GM18507 (cell line): ENCODE results near the gene WNK2.

Experiments
- DNase-seq: peaks from one replicate; pipeline ENCODE4 v3.0.0; 2011; ENCODE audit warnings: low read depth; ENCODE audit not compliant: insufficient read length; ENCODE audit errors: extremely low spot score
- FAIRE-seq: peaks from 2 replicates; lab custom pipeline; 2011; peaks lifted over from hg19 to GRCh38; lab: Jason Lieb, UNC

The WNK2 gene

DNA sequence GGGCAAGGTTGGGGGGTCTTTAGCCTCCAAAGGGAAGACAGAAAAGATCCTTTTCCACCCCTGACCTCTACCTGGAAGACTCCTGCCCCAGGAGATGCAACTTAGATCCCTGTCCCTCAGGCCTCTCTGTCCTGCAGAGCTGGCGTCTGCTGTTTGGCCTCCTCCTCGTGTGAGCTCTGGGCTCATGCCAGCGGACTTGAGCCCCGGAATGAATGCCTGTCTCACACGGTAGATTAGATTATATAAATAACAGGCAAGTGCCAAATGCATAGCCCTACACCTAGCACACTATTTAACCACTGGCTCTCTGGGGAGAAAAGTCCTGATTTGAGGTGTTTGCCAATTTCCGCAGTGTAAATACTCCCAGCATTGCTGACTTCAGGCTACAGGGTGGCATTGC lies 1.4 kb upstream of the WNK2 start:
- DNase-seq (no peak), FAIRE-seq (no peak)

DNA sequence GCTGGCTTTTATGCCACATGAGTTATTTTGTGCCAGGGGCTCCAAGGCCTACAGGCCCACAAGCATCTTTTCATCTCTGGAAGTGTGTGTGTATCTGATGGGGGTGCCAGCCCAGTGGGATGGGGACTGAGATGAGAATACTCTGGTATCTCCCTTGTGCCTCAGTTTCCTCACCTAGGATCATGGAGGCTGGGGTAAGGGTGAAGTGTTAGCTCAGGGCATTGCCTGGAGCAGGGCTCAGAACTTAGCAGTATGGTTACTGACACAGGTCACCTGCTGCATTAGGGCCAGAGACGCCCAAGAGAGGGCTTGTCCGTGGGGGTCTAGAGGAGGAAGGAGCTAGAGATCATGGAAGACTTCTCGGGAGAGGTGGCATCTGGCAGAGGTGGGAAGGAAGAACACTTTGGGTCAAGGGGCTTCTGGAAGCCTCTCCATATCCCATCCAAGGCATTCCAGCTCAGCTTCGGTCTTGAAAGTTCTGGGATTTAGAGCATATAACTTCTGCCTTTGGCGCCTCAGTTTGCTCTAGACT lies 742 bp upstream of the WNK2 start:
- FAIRE-seq (no peak), DNase-seq (no peak)

DNA sequence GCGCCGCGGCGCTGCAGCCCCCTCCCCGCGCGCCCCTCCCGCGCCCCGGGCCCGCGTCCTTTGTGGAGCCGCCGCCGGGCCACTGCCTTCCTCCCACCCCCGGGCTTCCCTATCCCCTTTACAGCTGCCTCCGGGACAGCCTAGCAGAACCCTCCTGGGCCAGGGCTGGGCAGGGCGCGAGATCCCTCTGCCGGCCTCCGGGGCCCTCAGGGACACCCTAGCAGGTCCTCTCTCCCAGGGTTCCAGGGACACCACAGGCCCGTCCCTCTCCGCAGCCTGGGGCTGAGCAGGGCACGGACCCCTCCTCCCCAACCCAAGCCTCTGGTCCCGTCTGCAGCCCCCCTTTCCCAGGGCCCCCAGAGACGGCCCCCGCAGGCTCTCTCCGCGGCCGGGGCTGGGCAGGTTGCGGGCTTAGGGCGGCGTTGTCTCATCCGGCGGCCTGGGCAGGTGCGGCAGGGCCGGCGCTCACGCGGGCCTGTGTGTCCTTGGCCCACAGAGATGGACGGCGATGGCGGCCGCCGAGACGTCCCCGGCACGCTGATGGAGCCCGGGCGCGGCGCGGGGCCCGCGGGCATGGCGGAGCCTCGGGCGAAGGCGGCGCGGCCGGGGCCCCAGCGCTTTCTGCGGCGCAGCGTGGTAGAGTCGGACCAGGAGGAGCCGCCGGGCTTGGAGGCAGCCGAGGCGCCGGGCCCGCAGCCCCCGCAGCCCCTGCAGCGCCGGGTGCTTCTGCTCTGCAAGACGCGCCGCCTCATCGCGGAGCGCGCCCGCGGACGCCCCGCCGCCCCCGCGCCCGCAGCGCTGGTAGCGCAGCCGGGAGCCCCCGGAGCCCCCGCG lies 710 bp downstream of the WNK2 start:
- DNase-seq (no peak), FAIRE-seq (no peak)

DNA sequence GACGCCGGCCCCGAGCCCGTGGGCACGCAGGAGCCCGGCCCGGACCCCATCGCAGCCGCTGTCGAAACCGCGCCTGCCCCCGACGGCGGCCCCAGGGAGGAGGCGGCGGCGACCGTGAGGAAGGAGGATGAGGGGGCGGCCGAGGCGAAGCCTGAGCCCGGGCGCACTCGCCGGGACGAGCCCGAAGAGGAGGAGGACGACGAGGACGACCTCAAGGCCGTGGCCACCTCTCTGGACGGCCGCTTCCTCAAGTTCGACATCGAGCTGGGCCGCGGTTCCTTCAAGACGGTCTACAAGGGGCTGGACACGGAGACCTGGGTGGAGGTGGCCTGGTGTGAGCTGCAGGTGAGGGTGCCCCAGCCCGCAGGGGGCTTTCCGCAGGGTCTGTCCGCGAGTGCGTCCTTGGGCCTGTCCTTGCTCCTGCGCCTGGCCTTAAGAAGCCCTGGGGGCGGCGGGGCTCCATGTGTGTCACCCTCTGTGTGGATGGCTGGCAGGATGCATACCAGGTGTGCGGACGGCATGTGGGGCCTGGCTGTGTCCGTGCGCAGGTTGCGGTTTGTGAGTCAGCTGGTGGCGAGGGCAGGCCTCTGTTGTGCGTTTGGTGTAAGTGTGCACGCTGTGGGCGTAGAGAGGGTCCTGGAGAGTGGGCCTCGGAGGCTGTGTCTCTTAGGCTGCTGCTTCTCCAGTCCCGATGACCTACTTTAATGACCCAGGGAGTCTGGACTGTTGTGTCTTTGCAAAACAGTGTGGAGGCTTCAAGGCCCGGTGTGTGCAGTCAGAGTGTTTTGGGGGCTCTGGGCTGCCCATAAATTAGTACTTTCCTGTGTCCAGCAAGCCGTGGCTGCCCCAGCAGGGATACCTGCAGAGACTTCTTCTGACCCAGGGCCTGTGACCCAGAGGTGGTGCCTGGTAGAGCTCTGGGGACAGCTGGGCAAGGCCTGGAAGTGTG lies 1.6 kb downstream of the WNK2 start:
- no peak for DNase-seq
- no peak for FAIRE-seq

DNA sequence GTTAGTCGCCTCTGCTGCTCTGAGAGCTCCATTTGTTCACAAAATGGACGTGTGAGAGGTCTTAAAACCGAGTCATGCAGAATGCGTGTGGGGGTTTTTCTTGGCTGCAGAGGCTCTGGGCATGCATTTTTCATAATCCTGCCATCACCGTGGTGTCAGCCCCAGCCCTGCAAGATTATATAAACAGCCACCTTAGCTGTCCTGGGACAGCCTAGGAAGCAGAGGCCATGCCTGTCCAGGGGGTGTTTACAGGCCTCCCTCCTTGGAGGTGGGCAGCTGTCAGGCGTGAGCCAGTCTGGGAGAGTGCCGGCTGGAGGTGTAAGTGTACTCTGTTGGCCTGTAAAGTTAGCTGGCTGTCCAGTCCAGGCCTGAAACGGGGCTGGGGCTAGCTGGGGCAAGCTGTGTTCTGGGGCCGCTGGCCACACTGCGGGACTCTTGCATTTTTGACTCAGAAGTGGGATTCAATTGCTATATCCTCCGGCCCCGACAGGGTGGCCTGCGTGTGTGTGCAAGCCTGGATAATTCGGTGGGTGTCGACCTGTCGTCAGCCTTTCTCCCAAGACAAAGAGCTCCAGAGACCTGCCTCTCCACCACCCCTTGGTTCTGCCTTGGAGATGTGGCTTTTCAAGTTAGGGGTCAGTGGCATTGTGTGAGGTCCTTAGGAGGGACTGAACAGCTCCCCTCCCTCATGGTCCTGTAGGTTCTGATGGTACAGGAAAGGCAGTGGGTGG lies 2.4 kb downstream of the WNK2 start:
- FAIRE-seq (no peak), DNase-seq (no peak)

DNA sequence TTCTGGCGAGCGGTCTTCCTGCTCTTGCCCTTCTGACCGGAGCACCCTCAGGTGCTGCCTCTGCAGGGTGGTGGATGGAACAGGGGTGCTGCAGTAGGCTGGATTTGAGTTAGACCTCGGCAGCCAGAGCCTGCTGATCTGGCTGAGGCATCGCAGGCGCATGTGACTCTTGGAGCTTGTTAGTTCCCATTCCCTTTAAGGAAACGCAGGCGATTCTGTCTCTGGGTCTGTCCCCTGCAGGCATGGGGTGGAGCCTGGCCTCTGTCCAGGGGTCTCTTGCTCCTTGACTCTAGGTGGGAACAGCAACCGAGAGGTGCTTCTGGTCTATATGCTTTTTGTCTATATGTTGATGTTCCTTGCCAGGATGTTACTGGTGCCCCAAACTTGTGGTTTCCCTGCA lies 3.1 kb downstream of the WNK2 start:
- FAIRE-seq (no peak), DNase-seq (no peak)

DNA sequence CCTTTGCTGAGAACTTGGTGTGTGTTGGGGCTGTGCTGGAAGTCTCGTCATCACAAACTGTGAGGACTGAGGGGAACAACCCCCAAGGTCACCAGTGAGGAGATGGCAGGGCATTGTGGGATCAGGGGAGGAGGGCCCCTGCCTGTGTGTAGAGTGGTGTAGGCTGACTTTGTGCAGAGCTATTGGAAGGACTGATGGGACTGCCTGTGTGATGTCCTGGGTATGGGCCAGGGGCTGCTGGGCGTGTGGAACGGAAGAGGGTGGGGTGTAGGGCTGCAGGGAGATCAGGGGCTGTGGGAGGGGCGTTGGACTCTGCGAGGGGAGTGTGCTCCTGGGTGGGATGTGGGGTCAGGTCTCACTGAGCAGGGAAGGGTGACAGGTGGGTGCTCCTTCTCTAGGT lies 3.6 kb downstream of the WNK2 start:
- no peak for FAIRE-seq

DNA sequence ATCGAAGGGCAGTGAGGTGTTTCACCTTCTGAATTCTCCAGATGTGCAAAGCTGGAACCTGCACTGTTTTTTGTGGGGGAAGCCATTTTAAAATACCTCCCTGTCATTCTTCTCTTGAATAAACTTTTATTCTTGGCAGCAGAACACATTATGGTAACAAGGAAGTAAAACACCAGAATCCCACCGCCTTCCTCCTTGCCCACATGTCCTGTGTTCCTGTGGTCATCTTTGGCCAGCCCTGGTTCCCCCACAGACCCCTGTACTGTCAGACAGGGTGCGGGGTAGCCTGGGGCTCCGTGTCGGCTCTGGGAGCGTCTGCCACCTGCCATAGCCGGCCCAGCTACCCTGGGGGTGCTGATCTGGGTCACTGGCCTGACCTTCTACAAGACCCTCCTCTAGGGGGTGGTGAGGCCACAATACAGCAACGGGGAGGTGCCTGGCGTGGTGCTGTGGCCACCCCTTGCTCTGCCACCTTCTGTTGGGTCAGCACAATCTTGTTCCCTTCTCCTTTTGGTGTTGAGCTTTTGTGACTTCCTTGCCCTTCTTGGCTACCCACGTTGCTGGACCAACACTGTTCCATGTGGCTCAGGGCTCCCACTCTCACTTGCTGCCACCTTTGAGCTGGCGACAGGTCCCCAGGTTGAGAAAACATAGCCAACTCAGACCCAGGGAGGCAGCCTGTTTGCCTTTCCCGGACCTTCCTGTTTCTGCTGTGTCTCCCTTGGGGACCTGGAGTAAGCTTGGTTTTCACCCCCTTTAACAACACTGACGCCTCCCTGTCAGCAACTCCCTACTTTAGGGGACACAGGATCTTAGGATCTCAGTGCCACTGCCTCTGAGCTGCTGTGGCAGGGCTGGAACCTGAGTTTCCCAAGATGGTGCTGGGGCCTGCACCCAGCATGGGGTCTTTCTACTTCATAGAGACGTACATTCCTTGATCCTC lies 4.8 kb downstream of the WNK2 start:
- DNase-seq (no peak), FAIRE-seq (no peak)

More for the DNA sequence above, 3.6 kb downstream of the WNK2 start:
- no peak for DNase-seq

DNA sequence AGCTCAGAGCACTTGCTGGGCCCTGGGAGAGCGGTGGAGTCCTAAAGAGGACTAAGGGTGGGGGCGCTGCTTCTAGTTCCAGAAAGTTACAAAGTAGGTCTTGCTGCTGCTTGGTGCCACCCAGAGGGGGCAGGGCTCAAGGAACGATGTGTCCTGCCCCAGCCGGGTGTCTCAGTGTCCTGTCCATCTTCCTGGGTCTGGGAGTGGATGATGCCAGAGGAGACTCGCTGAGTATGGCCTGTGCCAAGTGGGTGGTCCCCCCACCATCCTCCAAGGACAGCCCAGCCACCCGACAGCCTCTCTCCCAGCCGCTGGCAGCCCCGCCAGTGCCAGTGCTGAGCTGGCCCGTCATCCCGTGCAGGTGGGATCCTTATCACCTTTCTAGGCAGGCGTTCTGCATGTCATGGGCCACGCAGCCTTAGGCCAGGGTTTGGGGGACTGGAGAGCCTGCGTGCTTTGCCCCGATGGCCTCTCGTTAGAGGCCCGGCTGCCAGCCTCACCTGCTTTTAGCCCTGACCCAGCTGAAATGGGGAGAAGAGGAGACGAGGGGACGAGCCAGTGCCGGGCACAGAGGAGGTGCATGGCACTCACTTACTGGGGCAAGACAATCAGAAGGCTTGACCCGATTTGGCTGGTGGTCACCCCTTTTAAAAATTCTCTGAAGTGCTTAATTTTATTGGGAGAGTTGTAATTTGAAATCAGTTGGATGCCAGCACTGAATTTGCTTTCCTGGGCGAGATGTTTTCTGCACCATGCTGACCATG lies 5.6 kb downstream of the WNK2 start:
- DNase-seq: no peak
- FAIRE-seq: no peak

DNA sequence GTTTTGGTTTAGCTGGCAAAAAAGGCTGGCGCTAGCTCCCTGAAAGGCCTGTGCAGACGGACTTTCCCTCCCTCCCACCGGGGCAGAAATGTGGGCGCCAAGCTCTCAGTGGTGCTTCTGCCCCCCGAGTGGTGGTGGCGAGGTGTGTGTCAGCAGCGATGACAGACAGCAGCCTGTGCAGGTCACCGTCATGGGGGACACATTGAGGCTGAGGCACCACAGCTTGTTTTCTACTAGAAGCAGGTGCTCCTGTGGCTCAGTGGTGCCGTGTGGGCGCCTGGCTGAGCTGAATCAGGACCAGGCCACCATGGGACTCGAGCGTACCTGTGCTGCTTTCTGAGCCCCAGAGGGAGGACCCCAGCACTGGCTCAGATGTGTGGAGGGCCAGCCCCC lies 6.2 kb downstream of the WNK2 start:
- no peak for FAIRE-seq
- DNase-seq: no peak

DNA sequence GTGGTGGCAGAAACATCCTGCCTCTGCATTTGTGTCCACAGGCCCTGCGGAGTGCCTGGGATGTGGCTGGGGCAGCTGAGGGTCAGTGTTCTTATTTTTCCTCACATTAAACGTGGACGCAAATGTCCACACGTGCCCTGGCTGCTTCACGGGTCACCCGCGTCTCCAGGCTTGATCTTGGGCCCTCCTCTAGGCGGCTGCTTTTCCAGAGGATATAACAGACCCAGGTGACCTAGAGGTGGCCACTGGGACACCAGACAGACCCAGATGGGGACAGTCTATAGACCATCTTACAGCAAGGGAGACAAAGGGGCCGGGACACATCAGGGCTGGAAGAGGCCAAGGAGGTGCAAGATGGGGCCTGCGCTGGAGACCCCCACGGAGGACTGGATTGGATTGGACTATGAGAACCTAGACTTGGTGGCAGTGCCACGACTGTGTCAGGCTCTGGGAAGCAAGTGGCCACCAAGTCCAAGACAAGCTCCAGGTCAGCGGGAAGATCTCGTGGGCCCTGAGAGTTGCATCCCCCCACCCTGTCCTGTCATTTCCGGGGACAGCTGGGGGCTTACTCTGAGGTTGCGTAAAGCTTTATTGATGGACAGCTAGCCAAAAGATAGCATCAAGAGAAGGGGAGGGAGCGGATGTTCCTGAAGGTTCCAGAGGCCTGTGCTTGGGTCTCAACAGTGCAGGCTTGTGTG lies 6.9 kb downstream of the WNK2 start:
- DNase-seq (no peak), FAIRE-seq (no peak)

DNA sequence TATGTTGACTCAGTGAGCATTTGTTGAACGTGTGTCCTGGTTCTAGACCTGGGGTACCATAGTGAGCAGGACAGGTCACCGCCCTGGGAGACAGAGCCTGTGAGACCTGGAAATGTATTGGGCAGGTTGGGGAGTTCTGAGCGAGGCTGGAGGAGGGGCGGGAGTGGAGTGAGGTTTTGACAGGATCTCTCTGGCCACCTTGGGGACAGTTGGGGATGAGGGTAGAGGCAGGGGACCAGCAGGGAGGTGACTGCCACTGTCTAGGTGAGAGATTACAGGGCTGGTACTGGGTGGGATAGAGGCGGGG lies 7.4 kb downstream of the WNK2 start:
- no peak for FAIRE-seq
- DNase-seq: no peak

DNA sequence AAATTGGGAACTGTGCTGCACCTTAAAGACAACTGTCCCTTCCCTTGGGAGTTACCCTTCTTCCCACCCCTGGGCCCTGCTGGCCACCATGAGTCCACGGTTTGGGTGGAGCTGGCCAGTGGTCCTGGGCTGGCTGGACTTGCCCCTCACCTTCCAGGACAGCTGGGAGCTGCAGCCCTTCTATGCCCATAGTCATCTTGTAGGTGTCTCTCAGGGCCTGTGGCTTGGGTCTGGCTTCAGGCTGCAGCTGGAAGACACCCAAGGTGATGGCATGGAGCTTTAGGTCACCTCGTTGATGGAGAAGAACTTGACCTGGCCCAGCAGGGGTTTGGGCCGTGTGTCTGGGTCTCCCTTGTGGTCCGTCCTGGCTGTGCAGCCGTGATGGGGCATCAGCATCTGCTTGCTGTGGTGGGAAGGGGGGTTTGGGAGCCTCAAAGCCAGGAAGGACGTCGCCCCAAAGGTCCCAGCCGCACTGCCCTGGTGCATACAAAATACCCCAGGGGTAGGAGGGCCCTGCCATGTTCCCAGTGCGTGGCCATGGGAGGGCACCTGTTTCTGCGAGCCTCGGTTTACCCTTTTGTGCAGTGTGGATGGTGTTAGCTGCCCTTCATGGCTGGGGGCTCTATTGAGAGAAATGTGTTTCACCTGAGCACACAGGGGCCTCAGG lies 8.9 kb downstream of the WNK2 start:
- FAIRE-seq: no peak
- DNase-seq: no peak

DNA sequence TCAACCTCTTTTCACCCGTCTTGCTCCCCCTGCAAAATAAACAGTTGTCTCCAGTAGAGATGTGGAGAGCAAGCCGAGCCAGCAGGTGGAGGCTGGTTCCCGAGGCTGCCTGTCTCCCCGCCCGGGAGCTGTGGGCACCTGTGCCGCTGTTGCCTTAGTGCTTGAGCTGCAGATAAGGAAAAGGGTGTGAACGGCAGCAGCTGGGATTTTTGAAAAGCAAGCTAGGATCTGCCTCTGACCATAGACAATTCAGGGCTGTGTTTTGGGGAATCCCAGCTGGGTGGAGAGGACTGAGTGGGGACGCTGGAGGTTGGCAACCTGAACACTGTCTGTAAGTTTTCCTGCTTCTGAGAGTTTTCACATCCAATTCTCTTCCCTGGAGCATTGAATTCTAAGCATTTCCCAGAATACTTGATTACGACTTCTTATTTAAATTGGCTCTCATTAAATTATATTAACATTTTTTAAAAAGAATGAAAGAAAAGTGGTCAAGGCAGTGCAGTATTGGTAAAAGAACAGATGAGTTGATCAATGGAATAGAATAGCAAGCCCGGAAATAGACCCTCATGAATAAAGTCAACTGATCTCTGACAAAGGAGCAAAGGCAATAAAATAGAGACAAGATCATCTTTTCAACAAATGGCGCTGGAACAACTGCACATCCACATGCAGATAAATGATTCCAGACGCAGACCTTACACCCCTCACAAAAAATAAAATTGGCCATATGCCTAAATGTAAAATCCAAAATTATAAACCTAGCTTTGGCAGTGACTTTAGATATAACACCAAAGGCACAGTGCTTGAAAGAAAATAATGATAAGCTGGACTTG lies 9.7 kb downstream of the WNK2 start:
- no peak for DNase-seq
- no peak for FAIRE-seq

DNA sequence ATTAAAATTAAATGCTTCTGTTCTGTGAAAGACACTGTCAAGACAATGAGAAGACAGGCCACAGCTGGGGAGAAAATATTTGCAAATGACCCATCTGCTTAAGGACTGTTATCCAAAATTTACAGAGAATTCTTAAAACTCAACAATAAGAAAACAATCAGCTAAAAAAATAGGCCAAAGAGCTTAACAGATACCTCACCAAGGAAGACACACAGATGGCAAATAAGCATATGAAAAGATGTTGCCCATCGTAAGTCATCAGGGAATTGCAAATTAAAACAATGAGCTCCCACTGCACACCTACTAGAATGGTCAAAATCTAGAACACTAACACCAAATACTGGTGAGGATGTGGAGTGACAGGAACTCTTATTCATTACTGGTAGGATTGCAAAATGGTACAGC lies 10.3 kb downstream of the WNK2 start:
- FAIRE-seq (no peak), DNase-seq (no peak)

DNA sequence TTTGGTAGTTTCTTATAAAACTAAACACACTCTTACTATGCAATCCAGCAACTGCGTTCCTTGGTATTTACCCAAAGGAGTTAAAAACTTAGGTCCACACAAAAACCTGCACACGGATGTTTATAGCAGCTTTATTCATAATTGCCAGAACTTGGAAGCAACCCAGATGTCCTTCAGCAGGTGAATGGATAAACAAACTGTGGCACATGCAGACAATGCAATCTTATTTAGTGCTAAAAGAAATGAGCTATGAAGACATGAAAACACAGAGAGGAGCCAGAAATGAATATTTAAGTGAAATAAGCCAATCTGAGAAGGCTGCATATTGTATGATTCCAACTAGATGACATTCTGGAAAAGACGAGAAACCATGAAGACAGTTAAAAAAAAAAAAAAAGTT lies 10.7 kb downstream of the WNK2 start:
- FAIRE-seq (no peak), DNase-seq (no peak)
